ENCODE results near the gene CNPY2. TPM values are rescaled to one million over a fixed set of nuclear protein-coding genes. Genes with fewer than 3 reads are reported as not detected.
A peak's percentile ranks its signal among the peaks of the same experiment; 100 is the strongest.

CNPY2 gene
- total and polyA plus RNA-seq, 2 of the 13 experiments (the other 11 are each of a cell fraction or from before 2014, with no cell fraction given): 285 to 356 TPM

GRCh38 chr12:56299853-56300643 lies 15.7 kb downstream of the CNPY2 start, which contains the start of gene CS (continued):
- TF ChIP-seq CSRNP2 (CRISPR knock-in tag; conservative IDR thresholded peaks at IDR 0.05; ENCODE audit: low read depth): no peak
- no peak for TF ChIP-seq PRDM15 (CRISPR knock-in tag; IDR thresholded peaks at IDR 0.05)
- no peak for TF ChIP-seq ZMYM3 (CRISPR knock-in tag; IDR thresholded peaks at IDR 0.05)
- no peak for TF ChIP-seq ZBTB33 (CRISPR knock-in tag; IDR thresholded peaks at IDR 0.05)
- no peak for TF ChIP-seq MBNL3 (CRISPR knock-in tag; conservative IDR thresholded peaks at IDR 0.05)
- TF ChIP-seq ETV6 (CRISPR knock-in tag; conservative IDR thresholded peaks at IDR 0.05): 0 out of 2 replicates have a peak, but pooled peaks have one; percentile 23
- TF ChIP-seq ZNF407 (CRISPR knock-in tag; IDR thresholded peaks at IDR 0.05; ENCODE audit: not compliant biosample characterization): no peak

Measured in HepG2 (cell line).